Activated CD8-positive, alpha-beta memory T cell treated with anti-CD3 and anti-CD28 coated beads for 24 hours (primary cell): ENCODE results near the gene CPTP.
"Not testable (repeated sequence)": the region's sequence is repeated elsewhere in the genome, so short reads cannot be mapped to it uniquely, and the experiment has no call there.

Experiments used
- DNase-seq: peaks from one replicate; pipeline ENCODE4 v3.0.0-alpha.2; 2020

Gene CPTP

DNA sequence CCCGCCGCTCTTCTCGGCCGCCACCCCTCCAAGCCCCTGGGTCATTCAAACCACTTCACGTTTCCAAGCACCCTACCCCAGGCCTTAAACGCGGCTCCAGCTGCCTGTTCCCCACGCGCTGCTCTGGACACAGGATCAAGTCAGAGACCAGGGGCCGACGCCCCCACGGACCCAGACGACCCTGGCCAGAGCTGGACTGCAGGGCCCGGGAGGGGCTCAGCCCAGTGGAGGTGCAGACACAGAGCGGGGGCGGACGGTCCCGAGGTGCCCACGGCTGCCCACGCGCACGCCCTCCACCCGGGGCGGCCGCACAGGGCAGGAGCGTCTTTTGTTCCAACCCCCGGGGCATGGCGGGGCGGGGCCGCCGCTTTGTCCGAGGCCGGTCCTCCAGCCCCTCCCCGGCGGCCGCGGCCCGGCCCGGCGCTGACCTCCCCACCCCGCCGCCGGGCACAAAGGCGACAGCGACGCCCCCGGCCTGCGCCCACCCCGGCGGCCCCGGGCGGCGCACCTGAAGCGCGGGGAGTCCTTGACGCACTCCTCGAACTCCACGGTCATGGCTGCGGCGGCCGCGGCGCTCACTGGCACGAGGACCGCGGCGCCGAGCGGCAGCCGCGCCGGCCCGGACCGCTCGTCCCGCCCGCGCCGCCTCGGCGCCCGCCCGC is 17.2 kb upstream of the CPTP start:
- no peak for DNase-seq

DNA sequence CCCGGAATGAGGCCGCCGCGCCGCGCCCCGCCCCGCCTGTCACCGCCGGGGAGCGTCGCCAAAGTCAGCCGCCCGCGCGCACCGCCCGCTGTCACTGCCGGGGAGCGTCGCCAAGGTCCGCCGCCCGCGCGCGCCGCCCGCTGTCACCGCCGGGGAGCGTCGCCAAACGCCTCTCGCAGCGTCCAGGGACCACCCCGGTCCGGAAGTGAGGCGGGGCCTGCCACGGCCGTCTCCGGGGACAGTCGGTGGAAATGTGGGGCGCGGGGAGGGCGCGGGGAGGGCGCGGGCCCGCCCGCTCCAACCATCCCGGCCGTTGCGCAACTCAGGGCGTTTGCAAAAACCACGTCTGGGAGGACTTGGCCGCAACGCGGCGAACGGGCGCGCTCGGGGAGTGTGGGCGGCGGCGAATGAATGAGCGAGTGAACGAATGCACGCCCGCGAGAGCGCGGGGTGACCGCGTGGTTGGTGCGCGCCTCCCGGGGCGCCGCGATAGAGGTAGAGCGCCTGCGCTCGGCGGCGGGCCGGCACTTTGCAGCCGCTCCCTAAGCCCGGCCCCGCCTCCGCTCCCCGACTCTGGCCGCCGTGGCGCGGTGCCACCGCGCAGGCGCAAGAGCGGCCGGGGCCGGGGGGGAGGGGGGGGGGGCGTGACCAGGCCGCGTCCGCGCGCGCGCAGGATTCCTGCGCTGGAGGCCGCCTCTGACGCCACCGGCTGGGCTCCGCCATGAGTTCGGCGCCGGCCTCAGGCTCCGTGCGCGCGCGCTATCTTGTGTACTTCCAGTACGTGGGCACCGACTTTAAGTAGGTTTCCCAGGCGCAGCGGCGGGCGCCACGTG is 16.5 kb upstream of the CPTP start, which contains the start of the genes ACAP3 and PUSL1:
Gene ACAP3 (minus strand): TSS at position 8 of the 833 bp plus-strand sequence. CDS start 115 bp downstream, outside the sequence.
Gene PUSL1 (plus strand): TSS at position 675 of the 833 bp plus-strand sequence. CDS start 47 bp downstream, at position 722.
- DNase-seq, result peak; percentile 96

DNA sequence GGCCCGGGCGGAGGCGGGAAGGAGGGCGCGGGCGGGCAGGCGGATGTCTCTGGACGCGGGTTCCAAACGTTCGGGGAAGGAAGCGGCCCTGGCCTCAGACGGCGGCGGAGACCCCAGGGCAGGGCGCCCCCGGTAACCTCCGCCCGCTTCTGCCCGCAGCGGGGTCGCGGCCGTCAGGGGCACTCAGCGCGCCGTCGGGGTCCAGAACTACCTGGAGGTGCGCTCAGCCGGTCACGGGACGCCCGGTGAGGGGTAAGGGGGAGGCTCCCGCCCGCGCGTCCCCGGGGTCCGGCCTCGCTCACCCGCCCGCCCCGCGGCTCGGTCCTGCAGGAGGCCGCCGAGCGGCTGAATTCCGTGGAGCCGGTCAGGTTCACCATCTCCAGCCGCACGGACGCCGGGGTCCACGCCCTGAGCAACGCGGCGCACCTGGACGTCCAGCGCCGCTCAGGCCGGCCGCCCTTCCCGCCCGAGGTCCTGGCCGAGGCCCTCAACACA is 15.8 kb upstream of the CPTP start:
- DNase-seq, result no peak

DNA sequence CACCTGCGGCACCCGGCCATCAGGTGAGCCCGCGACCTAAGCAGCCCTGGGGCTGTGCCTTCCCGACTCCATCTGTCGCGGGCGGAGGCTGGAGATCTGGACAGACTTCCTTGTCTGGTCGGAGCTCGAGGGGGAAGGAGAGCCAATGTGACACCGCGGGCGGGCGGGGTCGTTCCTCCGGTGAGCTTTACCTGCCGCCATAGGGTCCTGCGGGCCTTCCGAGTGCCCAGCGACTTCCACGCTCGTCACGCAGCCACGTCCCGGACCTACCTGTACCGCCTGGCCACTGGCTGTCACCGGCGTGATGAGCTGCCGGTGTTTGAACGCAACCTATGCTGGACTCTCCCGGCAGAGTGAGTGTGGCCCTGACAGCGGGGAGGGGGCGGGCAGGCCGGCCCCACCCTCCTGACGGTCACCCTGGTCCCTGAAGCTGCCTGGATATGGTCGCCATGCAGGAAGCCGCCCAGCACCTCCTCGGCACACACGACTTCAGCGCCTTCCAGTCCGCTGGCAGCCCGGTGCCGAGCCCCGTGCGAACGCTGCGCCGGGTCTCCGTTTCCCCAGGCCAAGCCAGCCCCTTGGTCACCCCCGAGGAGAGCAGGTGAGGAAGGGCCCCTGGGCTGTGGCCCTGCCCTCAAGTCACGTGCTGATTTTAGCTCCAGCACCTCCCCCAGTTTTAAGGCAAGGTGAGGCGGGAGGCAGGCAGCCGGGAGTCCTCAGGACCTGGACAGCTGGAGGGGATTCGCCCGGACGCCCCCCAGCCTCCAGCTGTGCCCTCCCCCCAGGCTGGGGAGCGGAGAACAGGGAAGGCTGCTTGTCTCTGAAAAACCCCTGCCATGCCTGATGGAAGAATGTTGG is 15.1 kb upstream of the CPTP start:
- DNase-seq, result peak; percentile 77

DNA sequence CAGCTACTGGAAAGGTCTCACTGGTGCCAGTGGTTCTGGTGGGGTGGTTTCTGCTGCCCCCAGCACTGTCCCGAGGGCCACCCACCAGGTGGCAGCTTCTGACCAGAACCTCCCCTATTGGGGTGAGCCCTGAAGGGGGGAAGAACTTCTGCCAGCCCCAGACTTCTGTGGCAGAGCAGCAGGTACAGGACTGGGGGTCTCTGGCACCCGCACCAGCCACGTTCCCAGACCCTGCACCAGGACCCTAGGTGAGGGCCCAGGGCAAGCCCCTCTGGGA is 14.6 kb upstream of the CPTP start:
- no peak for DNase-seq

DNA sequence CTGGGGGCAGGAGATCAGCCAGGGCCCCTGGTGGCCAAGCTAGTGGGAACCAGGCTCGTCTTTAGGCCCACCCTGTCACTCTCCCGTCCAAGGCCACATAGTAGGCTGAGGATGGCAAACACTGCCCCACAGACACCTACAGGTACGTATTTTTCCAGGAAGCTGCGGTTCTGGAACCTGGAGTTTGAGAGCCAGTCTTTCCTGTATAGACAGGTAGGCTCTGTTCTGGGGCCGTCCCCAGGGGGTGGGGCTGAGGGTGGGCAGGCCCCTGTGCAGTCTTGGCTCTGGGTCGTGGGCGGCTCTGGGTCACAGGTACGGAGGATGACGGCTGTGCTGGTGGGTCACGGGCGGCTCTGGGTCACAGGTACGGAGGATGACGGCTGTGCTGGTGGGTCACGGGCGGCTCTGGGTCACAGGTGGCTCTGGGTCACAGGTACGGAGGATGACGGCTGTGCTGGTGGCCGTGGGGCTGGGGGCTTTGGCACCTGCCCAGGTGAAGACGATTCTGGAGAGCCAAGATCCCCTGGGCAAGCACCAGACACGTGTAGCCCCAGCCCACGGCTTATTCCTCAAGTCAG is 14.0 kb upstream of the CPTP start:
- DNase-seq, result no peak

DNA sequence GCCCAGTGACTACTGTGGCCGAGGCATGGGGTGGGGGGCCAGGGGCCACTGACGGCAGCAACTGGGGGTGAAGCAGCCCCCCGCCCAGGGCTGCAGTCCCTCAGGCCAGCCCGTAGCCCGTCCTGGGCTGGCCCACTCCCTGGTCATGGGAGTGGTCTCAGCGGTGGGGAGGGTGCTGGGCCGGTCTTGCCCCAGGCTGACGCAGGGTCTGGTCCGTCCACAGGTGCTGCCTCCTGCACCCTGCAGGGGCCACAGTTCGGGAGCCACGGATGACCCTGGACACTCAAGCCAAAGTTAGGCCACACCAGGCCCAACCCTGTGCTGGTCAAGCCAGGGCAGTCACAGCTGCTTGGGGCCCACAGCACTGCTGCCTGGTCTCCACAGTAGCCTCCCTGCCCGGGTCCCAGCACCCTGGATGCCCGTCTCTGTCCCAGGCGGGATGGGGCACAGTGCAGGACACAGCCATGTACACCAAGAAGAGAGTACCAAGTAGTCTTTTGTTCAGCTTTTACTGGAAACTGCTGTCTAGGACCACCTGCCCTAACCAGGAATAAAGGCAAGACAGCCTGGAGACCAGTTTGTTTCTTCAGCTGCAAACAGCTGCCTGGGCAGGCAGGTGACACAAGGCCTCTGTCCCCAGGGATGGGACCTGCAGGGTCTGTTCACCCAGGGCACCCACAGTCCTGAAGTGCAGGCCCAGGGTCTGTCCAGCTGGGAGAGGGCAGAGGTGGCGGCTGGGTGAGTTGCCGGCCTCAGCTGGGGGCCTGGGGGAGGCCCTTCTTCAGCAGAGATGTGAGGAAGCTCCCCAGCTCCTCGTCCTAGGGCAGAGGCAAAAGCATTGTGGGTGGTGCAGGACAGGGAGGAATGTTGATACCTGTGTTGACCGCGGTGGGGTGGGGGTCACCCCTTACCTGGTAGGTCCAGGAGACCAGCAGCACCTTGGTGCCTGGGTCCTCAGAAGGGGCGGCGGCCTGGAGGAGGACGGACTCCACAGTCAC is 13.2 kb upstream of the CPTP start:
- DNase-seq, result no peak

- no peak for DNase-seq
These were observed 11.9 kb upstream of the CPTP start for GRCh38 chr1:1312450-1313314.

GRCh38 chr1:1313500-1314236 is 10.9 kb upstream of the CPTP start:
- DNase-seq, result no peak

- no peak for DNase-seq
These were observed 10.4 kb upstream of the CPTP start for GRCh38 chr1:1314237-1314586.

- DNase-seq, result no peak
These were observed 9.8 kb upstream of the CPTP start for GRCh38 chr1:1314678-1315335.

DNA sequence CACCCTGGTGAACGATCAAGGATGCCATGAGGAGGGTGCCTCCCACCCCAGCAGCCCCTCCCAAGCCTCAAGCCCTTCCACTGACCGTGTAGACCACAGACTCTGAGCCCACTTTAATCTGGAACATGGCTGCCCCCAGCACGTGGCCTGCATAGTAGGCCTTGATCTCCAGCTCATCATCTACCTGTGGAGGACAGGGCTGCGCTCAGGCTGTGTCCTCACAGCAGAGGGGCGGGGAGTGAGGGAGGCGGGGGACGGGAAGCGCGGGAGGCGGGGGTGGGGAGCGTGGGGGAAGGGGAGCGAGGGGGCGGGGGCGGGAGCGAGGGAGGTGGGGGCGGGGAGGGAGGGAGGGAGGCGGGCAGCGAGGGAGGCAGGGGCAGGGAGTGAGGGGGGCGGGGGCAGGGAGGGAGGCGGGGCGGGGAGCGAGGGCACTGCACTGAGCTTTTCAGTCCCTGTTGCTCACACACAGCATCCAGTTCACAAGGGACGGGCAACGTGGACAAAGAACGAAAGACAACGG is 9.1 kb upstream of the CPTP start:
- DNase-seq, result no peak

DNA sequence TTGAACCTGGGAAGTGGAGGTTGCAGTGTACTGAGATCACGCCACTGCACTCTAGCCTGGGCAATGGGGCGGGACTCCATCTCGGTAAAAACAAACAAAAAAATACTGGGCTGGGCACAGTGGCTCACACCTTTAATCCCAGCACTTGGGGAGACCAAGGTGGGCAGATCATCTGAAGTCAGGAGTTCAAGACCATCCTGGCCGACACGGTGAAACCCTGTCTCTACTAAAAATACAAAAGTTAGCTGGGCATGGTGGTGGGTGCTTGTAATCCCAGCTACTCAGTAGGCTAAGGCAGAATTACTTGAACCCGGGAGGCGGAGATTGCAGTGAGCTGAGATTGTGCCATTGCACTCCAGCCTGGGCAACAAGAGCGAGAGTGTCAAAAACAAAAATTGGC is 8.4 kb upstream of the CPTP start:
- DNase-seq, result not testable (repeated sequence)

DNA sequence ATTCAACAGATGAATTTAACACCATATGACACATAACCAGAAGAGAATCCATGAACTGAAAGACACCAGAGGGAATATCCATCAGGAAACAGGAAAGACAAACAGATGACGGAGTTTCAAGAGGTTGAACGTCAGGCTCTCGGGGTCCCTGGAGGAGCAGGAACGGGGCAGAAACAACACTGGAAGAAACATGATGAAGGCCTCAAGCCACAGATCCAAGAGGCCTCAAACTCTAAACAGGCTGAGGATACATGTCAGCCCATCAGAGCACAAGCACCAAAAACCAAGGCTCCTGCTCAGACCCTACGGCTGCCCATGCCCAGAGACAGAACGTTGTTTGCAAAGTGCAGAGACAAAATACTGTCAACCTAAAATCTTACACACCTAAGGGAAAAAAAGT is 7.2 kb upstream of the CPTP start:
- no peak for DNase-seq

- DNase-seq, result no peak
These were observed 6.4 kb upstream of the CPTP start for GRCh38 chr1:1318131-1318652.

- DNase-seq, result no peak
These were observed 5.6 kb upstream of the CPTP start for GRCh38 chr1:1318777-1319645.

DNA sequence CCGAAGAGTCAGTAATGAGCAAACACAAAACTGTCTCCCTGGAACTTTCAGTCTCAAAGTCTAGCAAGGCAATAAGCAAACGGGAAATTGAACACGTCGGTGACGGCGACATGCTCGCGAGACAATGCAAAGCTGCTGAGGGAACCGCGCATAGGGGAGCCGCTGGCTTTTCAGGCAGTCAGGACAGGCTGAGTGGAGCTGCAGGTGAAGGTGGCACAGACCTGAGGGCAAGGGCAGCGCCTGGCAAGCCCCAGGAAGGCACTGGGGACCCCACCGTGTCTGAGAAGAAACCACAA is 5.0 kb upstream of the CPTP start:
- DNase-seq, result no peak
